HCT116 (cell line): ENCODE data around the gene UBAP2. TPM values are rescaled to one million over a fixed set of nuclear protein-coding genes. Genes with fewer than 3 reads are reported as not detected.

Source experiments
- ATAC-seq: fragments of 200-7000 bp; cut with Tn5 transposase; 2 replicates; pipeline ENCODE4 v1.9.1; 2020; ENCODE audit warnings: mild to moderate bottlenecking, moderate library complexity
- BruUV-seq: library from RNA; stranded (reverse); fragments of 400-500 nt; replicated peaks from 2 replicates; lab custom pipeline; 2021; lab: Mats Ljungman, UMichigan
- CTCF ChIA-PET: fragments of 300-600 bp; sonication (Branson Sonifier 250); formaldehyde crosslinking; loops from one replicate; lab custom pipeline; 2021; ENCODE audit warnings: antibody characterized with exemption; lab: Charles Lee
- POLR2A ChIA-PET: fragments of 300-600, 350-600 bp; sonication (Branson Sonifier 250); formaldehyde crosslinking; loops from one replicate; lab custom pipeline; 2021; ENCODE audit warnings: antibody characterized with exemption; lab: Charles Lee
- RAD21 ChIA-PET, 2 experiments: fragments of 300-600 bp; sonication (Branson Sonifier 250); formaldehyde crosslinking; loops; one replicate each; lab custom pipeline; 2023; ENCODE audit warnings: low total read pairs in 2 of 2; ENCODE audit not compliant: uncharacterized antibody in 2 of 2, unreplicated experiment in 2 of 2, low non-redundant PET in 1 of 2; lab: Charles Lee
- DNase-seq: peaks from one replicate; pipeline ENCODE4 v3.0.0-alpha.2; 2010; ENCODE audit warnings: low read depth, low spot score
- H2AFZ ChIP-seq: fragments of 200-600 bp; shearing (Covaris generic), sonication (generic); 2 replicates; pipeline ENCODE4 v1.6.1; 2017; ENCODE audit warnings: low read depth, mixed run types, mixed read lengths, antibody characterized with exemption, low read length; ENCODE audit not compliant: poor library complexity, severe bottlenecking
- H3K27ac ChIP-seq: 2 replicates; pipeline ENCODE4 v1.5.1; 2012; ENCODE audit warnings: low read depth, low read length
- H3K27me3 ChIP-seq: fragments of 200-600 bp; sonication (generic); 2 replicates; pipeline ENCODE4 v1.6.1; 2016; ENCODE audit warnings: mixed run types, low read length, mixed read lengths; ENCODE audit not compliant: insufficient read depth
- H3K36me3 ChIP-seq, 2 experiments: fragments of 200-500 bp in 1 of 2; fragments of 200-600 bp in 1 of 2; sonication (Bioruptor generic) in 1 of 2; sonication (generic) in 1 of 2; 2 replicates each; pipeline versions ENCODE4 v1.5.1 to v1.6.1; 2014 to 2016; ENCODE audit warnings: low read length in 2 of 2, inconsistent platforms in 1 of 2, mixed read lengths in 1 of 2, mixed run types in 1 of 2; ENCODE audit not compliant: insufficient read depth in 2 of 2, control insufficient read depth in 1 of 2
- H3K4me1 ChIP-seq, 2 experiments: fragments of 200-600 bp in 1 of 2; sonication (generic) in 1 of 2; 2 replicates each; pipeline versions ENCODE4 v1.5.1 to v1.6.1; 2012 to 2017; ENCODE audit warnings: low read length in 2 of 2, inconsistent platforms in 1 of 2, mild to moderate bottlenecking in 1 of 2, mixed read lengths in 1 of 2, mixed run types in 1 of 2, moderate library complexity in 1 of 2; ENCODE audit not compliant: insufficient read depth in 2 of 2, control insufficient read depth in 1 of 2
- H3K4me2 ChIP-seq: fragments of 200-600 bp; sonication (generic); 2 replicates; pipeline ENCODE4 v1.6.1; 2017; ENCODE audit warnings: mixed run types, low read length, mixed read lengths
- H3K4me3 ChIP-seq, 2 experiments: fragments of 200-600 bp in 1 of 2; sonication (generic) in 1 of 2; replicated peaks in 1 of 2; 2 replicates each; pipeline ENCODE4 v1.5.1; 2011 to 2016; ENCODE audit warnings: low read length in 2 of 2, control low read depth in 1 of 2, low read depth in 1 of 2, mild to moderate bottlenecking in 1 of 2, mixed read lengths in 1 of 2, mixed run types in 1 of 2
- H3K79me2 ChIP-seq: fragments of 200-600 bp; sonication (generic); 2 replicates; pipeline ENCODE4 v1.6.1; 2017; ENCODE audit warnings: mild to moderate bottlenecking, mixed run types, low read length, moderate library complexity, mixed read lengths; ENCODE audit not compliant: insufficient read depth
- H3K9ac ChIP-seq: fragments of 200-600 bp; sonication (generic); 2 replicates; pipeline ENCODE4 v1.6.1; 2016; ENCODE audit warnings: low read length, mixed read lengths
- H3K9me2 ChIP-seq: fragments of 200-600 bp; sonication (generic), shearing (Covaris generic); 2 replicates; pipeline ENCODE4 v1.6.1; 2017; ENCODE audit warnings: mixed run types, mild to moderate bottlenecking, moderate library complexity; ENCODE audit not compliant: insufficient read depth
- H3K9me3 ChIP-seq, 2 experiments: fragments of 200-500 bp in 1 of 2; fragments of 200-600 bp in 1 of 2; sonication (Bioruptor generic) in 1 of 2; sonication (generic) in 1 of 2; 2 replicates each; pipeline ENCODE4 v1.6.1; 2014 to 2017; ENCODE audit warnings: low read length in 2 of 2, mixed read lengths in 2 of 2, inconsistent platforms in 1 of 2, low read depth in 1 of 2, mild to moderate bottlenecking in 1 of 2, mixed run types in 1 of 2, moderate library complexity in 1 of 2; ENCODE audit not compliant: control insufficient read depth in 1 of 2, insufficient read depth in 1 of 2
- H4K20me1 ChIP-seq: fragments of 200-600 bp; sonication (generic), shearing (Covaris generic); 2 replicates; pipeline ENCODE4 v1.6.1; 2017; ENCODE audit warnings: mixed run types, mild to moderate bottlenecking, moderate library complexity; ENCODE audit not compliant: insufficient read depth
- CTCF ChIP-seq, 3 experiments: fragments of 200-600 bp in 1 of 3; sonication (generic) in 1 of 3; IDR thresholded peaks in 2 of 3; conservative IDR thresholded peaks in 1 of 3; 2 replicates each; pipeline ENCODE4 v1.5.1; 2012 to 2017; ENCODE audit warnings: low read depth in 2 of 3, low read length in 2 of 3, antibody characterized with exemption in 1 of 3, borderline replicate concordance in 1 of 3, control low read depth in 1 of 3, mild to moderate bottlenecking in 1 of 3, mixed read lengths in 1 of 3, mixed run types in 1 of 3, moderate library complexity in 1 of 3; ENCODE audit not compliant: insufficient read depth in 1 of 3
- ELF1 ChIP-seq: IDR thresholded peaks from 2 replicates; pipeline ENCODE4 v1.6.1; 2012; ENCODE audit warnings: low read depth, borderline replicate concordance
- FOSL1 ChIP-seq: IDR thresholded peaks from 2 replicates; pipeline ENCODE4 v1.6.1; 2012; ENCODE audit warnings: low read depth
- MAX ChIP-seq: IDR thresholded peaks from 2 replicates; pipeline ENCODE4 v1.6.1; 2012
- SIN3A ChIP-seq: IDR thresholded peaks from 2 replicates; pipeline ENCODE4 v1.6.1; 2012; ENCODE audit warnings: low read depth
- YY1 ChIP-seq: IDR thresholded peaks from 2 replicates; pipeline ENCODE4 v1.6.1; 2011; ENCODE audit warnings: low read length, low read depth, moderate library complexity, mild to moderate bottlenecking; ENCODE audit not compliant: insufficient replicate concordance; ENCODE audit errors: extremely low read depth
- intact Hi-C: fragments of 100-400 bp; cut with micrococcal nuclease; formaldehyde crosslinking; loops from 2 replicates; pipeline ENCODE4 v1.10.0; 2022
- total RNA-seq: library from RNA; stranded (reverse); gene quantifications from one replicate; pipeline ENCODE4 v1.2.1, GENCODE V29; 2021; ENCODE audit not compliant: unreplicated experiment

The UBAP2 gene
- total RNA-seq, 1 experiment from 2014 or later: 51.3 TPM

DNA sequence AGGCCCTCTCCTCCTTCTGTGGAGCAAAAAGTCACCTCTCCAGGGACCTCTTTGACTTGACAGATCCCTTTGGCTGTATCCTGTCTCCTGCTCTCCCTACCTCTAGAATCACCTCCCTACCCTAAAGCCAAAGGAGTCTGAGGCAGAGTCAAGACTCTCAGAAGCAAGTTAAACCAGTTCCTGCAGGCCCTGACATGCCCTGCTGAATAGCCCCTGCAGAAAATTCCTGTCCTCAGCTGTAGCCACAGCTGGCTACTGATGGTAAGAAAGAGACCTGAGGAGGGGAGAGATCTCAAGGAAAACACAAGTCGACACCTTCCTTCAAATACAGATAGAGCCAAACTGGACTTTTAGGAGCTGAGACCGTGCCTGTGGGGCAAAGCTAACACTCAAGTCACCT is 23.7 kb upstream of the UBAP2 start:
- ChIA-PET CTCF (interaction anchor here (1.3 to 2.7 kb wide), 4 partner anchors 9 to 335 kb away, joined by 4 to 17 read pairs (median 7); no protein-coding TSS in a partner anchor), RAD21 (no interaction called here), POLR2A (interaction anchor here (1.1 kb wide), 1 partner anchor 23 kb away, joined by 3 read pairs; the partner anchor contains the start of gene UBAP2)
- no TSS peak for BruUV-seq
- H3K9ac ChIP-seq: no peak overlapping the region
- H3K79me2 ChIP-seq: no peaks in the 10 kb centered on the region
- peak overlapping the region; percentile 53 for H3K27ac ChIP-seq
- H4K20me1 ChIP-seq: no peaks in the 10 kb centered on the region
- H3K36me3 ChIP-seq: no peaks in the 10 kb centered on the region
- H3K4me2 ChIP-seq: peak overlapping the region; percentile 57
- DNase-seq: peak; percentile 8
- peaks cover 17 to 24% of the 10 kb centered on the region in 2 experiments for H3K4me1 ChIP-seq
- no peaks in the 10 kb centered on the region for H3K9me3 ChIP-seq
- H3K9me2 ChIP-seq: no peaks in the 10 kb centered on the region
- H3K27me3 ChIP-seq: no peaks in the 10 kb centered on the region
- TF ChIP-seq ELF1 (no peak), CTCF (IDR thresholded peaks at IDR 0.05 in 2 of 3, conservative IDR thresholded peaks at IDR 0.05 in 1 of 3; ENCODE audit: borderline replicate concordance in 1 of 3, insufficient read depth in 1 of 3, low read depth in 2 of 3, low read length in 2 of 3) (no peak), SIN3A (no peak), MAX (no peak), FOSL1 (no peak), YY1 (no peak)
- intact Hi-C loops: loop anchor here (5.0 to 10.0 kb wide), 2 partner anchors 258 to 335 kb away; partner anchors contain the start of gene UBE2R2
- H3K4me3 ChIP-seq: no peak overlapping the region
- peak overlapping the region; percentile 19 for H2AFZ ChIP-seq
- ATAC-seq: peak; percentile 24; the same call in 1 of the 2 replicates
